Activated CD8-positive, alpha-beta memory T cell treated with anti-CD3 and anti-CD28 coated beads for 1 hour (primary cell): ENCODE results near the gene TRPM5.

Experiments used
- DNase-seq, 2 donors: peaks; one replicate each; pipeline ENCODE4 v3.0.0-alpha.2; 2020; ENCODE audit warnings: low read depth in 1 of 2; ENCODE audit errors: extremely low read depth in 1 of 2

TRPM5 gene

DNA sequence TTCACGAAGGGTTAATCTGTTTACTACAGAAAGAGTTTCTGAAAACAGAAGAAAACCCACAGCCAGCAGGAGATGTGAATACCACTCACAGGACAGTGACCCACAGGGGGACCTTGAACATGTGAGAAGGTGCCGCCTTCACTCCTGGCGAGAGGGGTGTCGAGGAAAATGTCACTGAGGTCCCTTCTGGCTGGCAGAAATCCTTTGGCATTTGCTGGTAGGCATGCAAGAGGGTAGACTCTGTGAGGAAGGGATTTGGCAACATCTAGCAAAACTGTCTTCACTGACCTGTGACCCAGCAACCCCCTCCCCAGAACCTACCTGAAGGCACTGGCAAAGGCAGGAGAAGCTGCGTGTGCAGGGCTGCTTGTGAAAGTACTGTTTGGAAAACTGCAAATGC is 9.1 kb upstream of the TRPM5 start:
- no peak for DNase-seq

DNA sequence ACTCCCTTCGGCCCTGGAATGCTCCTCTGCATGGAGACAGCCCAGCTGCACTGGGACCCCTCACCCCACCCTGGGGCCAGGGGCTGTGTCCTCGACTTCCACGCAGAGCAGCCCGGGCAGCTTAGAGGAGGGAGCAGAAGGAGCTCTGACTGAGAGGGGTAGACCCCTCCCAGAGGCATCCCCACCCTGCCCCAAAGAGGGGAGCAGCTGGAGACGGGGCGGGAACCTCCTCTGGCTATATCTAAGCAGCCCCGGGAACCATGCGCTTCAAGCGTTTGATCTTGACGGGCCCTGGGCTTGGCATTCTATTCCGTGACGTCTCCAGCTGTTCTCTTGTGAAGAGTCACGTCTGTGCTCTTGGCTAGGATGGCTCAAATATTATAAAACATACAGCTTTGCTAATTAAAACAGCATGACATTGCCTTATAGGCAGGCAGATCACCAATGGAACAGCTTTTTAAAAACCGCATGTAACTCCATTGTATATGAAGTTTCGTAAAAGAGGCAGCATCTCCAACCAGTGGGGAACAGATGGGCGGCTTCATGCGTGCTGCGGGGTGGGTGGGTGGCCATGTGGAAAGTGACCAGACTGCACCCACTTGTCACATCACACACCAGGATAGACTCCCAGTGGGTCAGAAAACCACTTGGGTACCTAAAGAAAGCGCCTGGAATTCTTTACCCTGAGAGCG is 8.2 kb upstream of the TRPM5 start:
- DNase-seq = no peak

DNA sequence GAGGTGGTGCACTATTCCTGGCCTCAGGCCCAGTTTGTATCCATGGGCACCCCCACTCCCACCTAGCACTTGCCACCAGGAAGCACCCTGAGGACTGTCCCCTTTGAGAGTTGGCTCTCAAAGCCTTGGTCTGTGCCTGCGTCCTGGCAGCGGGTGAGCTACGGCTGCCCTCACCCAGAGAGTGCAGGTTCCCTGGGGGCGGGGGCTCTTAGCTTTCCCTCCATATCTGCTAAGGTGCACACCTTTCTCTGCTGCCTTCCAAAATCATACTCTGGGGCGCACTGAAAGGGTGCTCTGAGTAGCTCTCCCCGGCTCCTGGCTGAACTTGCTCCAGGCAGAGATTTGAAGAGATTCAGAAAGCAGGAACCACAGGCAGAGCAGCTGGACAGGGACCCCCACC is 7.6 kb upstream of the TRPM5 start:
- DNase-seq = no peak

DNA sequence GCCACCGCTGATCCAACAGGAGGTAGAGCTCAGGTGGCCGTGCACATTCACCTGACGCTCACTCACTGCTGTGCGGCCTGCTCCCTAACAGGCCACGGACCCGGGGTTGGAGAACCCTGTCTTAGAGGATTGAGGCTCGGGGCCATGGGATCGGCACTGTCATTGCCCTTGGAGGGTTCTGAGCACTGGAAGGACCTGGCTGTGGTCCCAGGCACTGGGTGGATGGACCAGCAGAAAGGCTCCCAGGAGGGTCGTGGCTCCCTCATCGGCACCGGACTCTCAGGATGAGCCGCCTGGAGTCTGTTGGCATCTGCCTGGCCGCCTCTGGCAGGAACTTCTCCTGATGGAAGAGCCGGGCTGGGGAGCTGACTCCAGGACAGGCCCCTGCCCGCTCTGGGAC is 7.0 kb upstream of the TRPM5 start:
- no peak for DNase-seq

DNA sequence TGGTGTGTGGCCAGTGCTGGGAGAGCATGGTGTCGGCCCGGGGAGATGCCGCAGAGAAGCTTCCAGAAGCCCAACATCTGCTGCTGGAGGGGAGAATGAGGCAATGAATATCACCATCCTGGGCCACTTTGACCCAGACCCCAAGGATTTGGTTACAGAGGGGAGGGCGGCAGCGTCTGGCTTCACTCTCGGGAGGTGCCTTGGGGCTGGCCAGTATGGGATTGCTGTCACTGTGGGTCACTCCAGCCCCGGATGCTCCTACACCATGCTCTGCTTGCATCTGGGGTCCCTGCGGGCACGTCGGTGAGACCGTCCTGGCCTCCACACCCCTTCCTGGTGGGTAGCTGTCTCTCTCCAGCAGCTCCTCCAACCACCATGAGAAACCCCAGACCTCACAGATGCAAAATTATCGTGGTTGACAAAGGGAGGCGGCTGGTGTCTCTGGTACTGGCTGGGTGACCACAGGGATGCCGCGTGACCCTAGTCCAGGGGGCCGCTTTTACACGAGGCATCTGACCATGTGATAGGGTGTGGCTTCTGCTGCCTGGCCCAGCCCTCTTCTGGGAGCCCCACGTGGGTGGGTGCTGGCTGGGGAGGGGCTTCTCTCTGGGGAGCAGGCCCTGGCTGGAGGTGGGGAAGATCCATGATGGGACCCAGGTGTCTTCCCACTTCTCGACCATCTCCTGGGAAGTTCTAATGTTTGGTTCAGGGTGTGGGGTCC is 6.2 kb upstream of the TRPM5 start:
- DNase-seq = no peak

DNA sequence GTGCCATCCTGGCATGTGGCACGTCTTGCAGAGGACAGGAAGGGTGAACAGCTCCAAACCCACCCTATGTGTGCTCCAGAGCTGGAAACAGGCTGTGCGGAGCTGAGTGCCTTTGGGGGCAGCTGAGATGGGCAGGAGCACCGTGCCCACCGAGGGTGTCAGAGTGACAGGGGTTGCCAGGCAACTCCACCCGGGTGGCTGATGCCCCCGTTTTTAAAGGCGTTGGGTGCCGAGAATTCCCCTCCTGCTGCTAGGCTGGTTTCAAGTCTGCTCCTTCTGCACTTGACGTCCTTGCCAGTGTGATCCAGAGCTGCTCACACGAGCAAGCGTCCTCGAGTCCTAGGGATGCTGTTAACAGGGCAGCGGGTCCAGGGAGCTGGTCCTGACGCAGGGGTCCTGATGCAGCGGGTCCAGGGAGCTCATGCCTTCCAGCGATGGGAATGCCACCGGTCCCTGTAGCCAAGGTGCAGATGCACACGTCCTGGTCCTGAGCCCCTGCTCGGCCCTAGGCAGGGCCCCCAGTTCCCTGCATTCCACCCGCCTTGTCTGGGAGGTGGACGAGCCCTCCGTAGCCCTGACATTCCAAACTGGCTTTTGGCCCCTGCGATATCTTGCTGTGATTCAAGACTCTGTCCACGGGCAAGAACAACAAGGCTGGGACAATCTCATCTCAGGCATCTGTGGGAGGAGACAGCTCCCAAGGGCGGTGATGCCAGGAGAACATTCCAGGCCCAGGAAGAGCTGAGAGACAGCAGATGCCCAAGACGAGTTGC is 5.4 kb upstream of the TRPM5 start:
- DNase-seq = no peak

DNA sequence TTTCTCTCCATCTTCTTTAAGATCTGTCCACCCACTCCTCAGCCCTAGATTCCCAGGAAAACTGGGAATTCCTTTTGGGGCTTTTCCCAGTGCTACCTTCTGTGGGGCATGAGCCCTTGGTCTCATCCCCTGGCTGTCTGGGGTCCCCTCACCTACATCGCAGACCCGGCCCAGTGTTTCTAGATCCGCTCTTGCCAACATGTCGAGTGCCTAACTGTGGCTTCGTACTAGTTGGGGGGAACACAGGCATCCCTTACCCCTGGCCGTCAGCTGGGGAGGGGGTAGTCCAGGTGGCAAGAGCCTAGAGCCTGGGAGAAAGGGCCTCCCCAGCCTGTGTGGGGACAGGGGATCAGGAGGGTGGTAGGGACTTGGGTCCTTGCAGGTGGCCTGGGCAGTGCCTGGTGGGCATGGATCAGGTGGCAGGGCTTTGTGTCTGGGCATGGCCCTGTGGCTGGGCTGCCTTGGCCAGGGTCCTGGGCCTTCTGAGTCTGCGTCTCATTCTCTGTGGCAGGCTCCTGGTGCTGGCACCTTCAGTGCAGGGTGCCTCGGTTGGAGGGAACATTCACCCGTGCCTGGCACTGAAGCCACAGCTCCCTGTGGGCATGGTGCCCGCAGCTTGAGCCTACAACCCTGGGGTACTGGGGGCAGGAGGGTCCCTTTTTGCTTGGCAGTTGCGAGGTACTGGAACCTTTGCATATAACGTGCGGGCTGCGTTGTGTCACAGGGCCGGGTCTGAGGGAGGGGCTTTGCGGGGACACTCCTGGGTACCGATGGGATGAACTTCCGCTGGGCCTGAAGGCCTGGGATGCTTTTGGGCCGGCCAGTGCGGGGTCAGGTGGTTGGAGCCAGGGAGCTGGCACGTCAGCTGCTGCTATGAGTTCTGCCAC is 4.6 kb upstream of the TRPM5 start:
- DNase-seq = no peak

DNA sequence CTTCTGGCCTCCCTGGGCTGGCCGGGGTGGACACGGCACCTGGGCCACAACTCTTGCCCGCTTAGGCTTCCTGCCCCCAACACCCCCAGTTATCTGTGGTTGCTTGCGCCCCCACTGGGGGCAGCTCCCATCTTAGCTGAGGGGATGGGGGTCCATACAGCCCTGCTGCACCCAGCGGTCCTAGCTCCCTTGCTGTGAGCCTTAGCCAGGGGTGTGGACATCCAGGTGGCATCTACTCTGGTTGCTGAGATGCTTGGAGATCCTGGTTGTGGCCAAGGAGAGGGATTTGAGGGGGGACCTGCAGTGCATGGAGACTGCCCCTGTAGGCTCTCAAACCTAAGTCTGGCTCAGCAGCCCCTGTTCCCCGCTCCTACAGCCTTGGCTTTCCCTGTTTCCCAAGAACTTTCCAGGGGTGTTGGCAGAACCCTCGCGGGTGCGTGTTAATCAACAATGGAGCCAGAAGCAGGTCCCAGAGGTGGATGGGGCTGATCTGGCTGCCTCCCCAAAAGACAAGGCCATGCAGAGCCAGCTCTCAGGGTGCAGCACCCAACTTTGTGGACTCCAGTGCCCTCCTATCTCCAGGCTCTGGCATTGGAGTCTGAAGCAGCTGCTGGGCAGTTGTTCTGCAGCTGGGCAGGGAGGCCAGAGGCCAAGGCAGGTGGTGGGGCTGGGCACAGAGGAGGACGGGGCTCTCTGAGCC is 3.8 kb upstream of the TRPM5 start:
- DNase-seq = no peak

DNA sequence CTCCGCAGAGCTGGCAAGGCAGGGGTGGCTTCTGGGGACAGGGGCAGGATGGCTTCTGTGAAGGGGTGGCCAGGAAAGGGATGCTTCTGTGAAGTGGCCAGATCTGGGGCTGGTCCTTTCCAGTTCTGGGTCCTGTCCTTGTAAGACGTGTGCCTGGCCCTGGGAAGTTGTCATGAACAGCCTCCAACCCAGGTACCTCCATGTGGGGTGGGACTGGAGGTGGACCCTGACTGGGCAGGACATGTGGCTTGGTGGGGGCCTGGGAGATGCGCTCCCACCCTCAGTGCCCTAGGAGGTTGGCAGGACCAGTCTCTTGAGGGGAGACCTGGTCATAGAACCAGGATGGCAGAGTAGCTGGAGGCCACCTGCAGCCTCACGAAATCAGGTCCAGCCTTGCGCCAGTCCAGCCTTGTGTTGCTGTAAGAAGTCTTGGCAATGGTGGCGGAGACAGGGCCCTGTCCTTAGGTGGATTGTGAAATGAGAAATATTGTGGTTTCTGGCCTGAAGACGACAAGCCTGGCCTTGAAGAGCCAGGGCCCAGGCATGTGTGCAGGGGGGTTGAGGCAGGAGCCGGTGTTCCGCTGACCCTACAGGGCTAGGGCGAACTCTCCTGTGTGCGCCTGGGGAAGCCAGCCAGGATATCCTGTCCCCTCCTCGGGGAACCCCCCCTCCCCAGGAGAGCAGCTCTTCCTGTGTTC is 3.1 kb upstream of the TRPM5 start:
- DNase-seq = no peak

DNA sequence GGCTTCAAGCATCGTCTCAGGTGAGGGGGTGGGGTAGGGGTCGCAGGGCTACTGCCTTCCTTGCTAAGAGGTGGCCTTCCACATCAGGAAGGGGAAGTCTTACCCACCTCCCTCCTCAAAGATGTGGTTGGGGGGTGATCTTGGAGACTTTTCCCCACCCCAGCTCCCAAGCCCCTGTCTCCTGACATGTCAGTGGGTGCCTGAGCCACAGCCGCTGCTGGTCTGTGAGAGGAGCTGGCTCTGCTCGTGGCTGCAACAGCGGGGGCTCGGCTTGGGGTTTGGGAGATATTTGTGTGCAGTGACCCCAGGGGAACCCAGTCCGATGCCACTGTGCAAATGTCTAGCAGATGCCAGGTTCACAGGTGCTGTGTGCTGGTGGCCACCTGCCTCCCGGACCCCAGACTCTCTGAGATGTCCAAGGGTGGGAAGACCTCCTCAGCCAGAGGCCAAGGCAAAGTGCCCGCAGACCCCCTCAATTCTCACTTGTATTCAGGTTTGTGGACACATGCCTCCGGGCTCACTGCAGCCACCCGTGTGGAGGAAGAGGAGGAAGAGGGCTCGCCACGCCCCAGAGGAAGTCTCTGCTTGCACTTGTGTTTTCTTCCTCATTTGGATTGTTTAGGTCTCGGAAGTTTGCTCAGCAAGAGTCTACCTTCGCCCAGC is 2.4 kb upstream of the TRPM5 start:
- DNase-seq = no peak

DNA sequence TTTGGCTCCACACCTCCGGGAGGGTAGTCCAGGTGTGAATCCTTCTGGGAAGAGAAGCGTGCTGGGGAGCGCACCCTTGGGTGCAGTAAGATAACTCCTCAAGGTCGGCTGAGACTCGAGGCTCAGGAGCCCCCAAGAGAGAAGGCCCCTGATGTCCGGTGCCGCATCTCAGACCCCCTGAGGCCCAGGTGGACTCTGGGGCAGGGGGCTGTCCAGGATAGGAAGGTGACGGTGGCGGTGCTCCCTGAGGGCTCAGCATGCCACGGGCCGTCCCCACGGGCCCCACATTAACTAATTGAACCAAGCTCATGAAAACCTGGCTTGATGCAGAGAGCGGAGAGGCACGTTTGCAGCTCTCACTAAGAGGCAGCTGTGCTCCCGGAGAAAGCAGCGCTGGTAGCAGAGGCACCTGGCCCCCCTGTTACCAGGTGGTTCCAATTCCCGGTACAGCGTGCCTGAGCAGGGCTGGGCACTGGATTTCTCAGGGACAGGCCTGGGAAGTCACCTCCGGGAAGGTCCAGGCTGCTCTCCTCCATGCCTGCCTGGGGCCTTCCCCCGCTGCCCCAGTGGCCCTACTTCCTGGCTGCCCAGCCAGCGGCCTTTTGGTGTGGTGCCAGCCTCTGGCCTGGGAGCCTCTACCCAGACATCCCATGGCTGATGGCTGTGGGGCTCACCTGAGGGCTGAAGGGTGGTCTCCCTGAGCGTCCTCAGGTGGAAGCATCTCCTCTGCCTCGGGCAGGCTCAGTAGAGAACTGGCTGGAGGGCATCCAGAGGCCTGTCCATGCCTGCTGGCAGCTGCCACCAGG is 1.6 kb upstream of the TRPM5 start:
- no peak for DNase-seq

DNA sequence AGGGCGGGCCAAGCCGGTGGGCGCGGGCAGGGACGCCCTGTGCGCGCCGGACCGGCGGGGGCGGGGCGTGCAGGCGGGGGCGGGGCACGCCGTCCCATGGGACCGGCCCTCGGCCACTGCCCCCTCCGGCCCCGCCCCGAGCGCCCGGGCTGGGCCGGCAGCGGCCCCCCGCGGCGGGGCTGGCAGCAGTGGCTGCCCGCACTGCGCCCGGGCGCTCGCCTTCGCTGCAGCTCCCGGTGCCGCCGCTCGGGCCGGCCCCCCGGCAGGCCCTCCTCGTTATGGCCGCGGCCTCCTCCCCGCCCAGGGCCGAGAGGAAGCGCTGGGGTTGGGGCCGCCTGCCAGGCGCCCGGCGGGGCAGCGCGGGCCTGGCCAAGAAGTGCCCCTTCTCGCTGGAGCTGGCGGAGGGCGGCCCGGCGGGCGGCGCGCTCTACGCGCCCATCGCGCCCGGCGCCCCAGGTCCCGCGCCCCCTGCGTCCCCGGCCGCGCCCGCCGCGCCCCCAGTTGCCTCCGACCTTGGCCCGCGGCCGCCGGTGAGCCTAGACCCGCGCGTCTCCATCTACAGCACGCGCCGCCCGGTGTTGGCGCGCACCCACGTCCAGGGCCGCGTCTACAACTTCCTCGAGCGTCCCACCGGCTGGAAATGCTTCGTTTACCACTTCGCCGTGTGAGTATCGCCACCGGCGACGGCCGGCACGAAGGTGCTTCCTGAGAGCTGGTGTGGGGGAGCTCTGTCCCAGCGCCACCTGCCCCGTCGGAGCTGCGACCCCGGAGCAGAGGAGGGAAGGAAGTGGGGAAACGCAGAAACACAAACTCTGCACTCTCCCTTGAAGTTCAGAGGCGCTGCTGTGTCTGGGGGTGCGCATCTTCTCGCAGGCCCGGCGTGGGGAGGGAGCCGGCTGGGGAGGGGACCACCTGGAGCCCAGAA is 769 bp upstream of the TRPM5 start, which contains the start of gene KCNQ1:
KCNQ1 (plus strand) TSS at position 188 of the 925 bp plus-strand sequence; CDS start at position 279, 91 bp downstream.
- DNase-seq = no peak

DNA sequence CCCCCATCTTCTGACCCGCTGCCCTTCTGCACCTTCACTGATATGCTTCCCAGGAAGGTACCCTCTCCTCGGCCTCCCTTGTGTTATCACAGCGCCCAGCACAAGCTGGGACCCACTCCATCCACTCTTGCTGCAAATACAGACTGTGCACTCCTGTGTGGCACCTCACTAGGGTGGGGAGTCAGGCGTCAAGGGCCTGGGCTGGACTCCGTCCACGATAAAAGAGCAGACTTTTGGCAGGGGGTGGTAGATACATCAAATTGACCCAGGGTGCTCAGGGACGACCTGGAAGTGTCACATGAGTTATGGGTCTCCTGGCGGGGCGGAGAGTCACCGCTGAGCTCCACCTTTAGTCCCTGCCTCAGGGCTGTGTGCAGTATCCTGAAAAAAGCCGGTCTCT is 908 bp downstream of the TRPM5 start:
- DNase-seq = no peak

DNA sequence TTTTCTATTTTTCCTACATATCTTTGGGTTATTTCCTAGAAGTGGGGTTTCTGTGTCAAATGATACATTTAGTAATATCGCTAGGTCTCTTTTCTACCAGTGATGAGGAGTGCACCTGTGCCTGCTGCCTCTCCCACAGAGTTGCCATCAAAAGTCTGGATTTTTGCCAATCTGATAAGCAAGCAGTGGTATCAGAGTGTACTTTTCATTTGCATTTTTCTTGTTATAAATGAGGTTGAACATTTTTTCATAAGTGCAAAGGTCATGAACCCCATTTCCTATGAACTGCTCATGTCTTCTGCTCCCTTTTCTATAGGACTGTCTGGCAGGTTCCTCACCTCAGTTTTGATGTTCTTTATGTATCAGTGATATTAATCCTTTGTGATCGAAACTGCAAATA is 1.7 kb downstream of the TRPM5 start:
- DNase-seq = no peak

DNA sequence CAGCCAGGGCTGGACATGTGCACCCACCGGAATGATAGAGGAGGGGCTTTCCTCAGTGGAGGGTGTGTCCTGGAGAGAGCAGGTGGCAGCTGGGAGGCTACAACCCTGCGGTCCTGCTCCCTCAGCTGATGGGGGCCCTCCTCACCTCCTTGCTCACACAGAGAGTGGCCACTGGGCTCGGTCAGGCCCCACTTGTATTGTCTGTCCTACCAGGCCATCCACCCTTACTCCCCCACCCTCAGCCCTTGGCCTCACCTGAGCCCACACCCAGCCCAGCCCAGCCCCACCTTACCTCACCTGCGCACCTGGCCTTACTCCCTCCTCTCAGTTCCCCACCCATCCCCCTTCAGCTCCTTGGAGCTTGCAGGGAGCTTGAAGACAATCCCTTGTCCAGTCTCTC is 3.1 kb downstream of the TRPM5 start:
- no peak for DNase-seq

DNA sequence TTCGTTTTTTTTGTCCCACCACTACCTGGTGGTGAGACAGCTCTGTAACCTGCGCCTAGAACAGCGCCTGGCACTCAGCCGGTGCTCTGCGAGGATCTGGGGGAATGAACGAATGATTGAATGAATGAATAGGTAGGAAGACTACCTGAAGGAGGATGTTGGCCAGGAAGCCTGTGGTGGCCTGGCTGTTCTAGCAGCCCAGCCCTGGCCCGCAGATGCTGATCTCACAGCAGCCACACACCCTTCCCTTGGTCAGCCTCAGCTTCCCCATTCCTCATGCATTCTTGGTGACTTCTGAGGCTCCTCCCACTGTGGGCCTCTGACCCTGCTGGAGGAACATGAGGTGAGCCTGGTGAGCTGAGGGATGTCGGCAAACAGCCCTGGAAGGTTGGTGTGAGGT is 3.7 kb downstream of the TRPM5 start:
- DNase-seq = no peak

DNA sequence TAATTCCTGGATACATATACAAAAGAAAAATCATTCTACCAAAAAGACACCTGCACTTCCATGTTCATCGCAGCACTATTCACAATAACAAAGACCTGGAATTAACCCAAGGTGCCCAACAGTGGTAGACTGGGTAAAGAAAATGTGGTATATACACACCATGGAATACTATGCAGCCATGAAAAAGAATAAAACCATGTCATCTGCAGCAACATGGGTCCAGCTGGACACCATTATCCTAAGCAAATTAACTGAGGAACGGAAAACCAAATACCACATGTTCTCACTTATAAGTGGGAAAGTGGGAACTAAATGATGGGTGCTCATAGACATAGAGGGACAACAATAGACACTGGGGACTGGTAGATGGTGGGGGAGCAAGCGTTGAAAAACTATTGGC is 4.5 kb downstream of the TRPM5 start:
- no peak for DNase-seq
